Kidney (tissue), 22 donors: ENCODE results near the gene SMKR1. TPM values are rescaled to one million over a fixed set of nuclear protein-coding genes. Genes with fewer than 3 reads are reported as not detected.

ENCODE experiments used
- DNase-seq, 5 donors: peaks; one replicate each; pipeline ENCODE4 v3.0.0-alpha.2; 2013 to 2020
- FAIRE-seq: peaks from 2 replicates; lab custom pipeline; 2012; peaks lifted over from hg19 to GRCh38; lab: Jason Lieb, UNC
- H3K27ac ChIP-seq, 2 donors: one replicate each; pipeline ENCODE4 v1.7.0; 2013; ENCODE audit warnings: low read depth in 2 of 2, low read length in 2 of 2, inconsistent platforms in 1 of 2
- H3K27me3 ChIP-seq: one replicate; pipeline ENCODE4 v1.7.1; 2013; ENCODE audit warnings: low read length, inconsistent platforms; ENCODE audit not compliant: control insufficient read depth, insufficient read depth
- H3K36me3 ChIP-seq, 3 donors: one replicate each; pipeline versions ENCODE4 v1.7.0 to v1.7.1; 2013; ENCODE audit warnings: low read length in 3 of 3, control low read depth in 1 of 3, inconsistent platforms in 1 of 3; ENCODE audit not compliant: insufficient read depth in 3 of 3, control insufficient read depth in 2 of 3
- H3K4me1 ChIP-seq, 3 donors: one replicate each; pipeline versions ENCODE4 v1.7.0 to v1.7.1; 2013; ENCODE audit warnings: low read length in 3 of 3, inconsistent platforms in 1 of 3, low read depth in 1 of 3; ENCODE audit not compliant: control insufficient read depth in 2 of 3, insufficient read depth in 2 of 3
- H3K4me3 ChIP-seq, 3 donors: one replicate each; pipeline versions ENCODE4 v1.7.0 to v1.8.1; 2013; ENCODE audit warnings: low read length in 3 of 3, control low read depth in 1 of 3, inconsistent platforms in 1 of 3
- H3K9ac ChIP-seq, 3 donors: one replicate each; pipeline versions ENCODE4 v1.7.0 to v1.7.1; 2013; ENCODE audit warnings: low read length in 3 of 3, control low read depth in 1 of 3, inconsistent platforms in 1 of 3
- H3K9me3 ChIP-seq, 3 donors: one replicate each; pipeline versions ENCODE4 v1.7.0 to v1.7.1; 2013; ENCODE audit warnings: low read length in 3 of 3, control low read depth in 1 of 3, inconsistent platforms in 1 of 3; ENCODE audit not compliant: control insufficient read depth in 2 of 3, insufficient read depth in 1 of 3
- intact Hi-C: fragments of 100-400 bp; cut with DNase I; formaldehyde crosslinking; loops from one replicate; pipeline ENCODE4 v1.11.1; 2022
- long read RNA-seq, 10 donors: library from polyadenylated mRNA in 1 of 10; unstranded in 1 of 10; transcript quantifications; one replicate each; pipeline ENCODE4 v2.0.0 and lab custom pipeline, GENCODE V29; 2021 to 2026
- polyA plus RNA-seq: library from polyadenylated mRNA; stranded (reverse); fragments of 350-450 nt; fragmentation: Illumina TruSeq; extraction: RNeasy Lipid Tissue Mini Kit (QIAGEN cat#74804); gene quantifications from one replicate; pipeline ENCODE4 v1.2.3, GENCODE V29; 2014; ENCODE audit warnings: low read depth, low replicate concordance; ENCODE audit not compliant: insufficient read depth
- total RNA-seq: library from RNA; stranded (reverse); fragmentation: NEBNext Ultra II Directional; extraction: Animal tissue kit (Norgen Biotek cat#: 25700); gene quantifications from one replicate; pipeline ENCODE4 v1.2.1, GENCODE V29; 2021
- TF ChIP-seq, protein P1 (sequence below): IDR thresholded peaks from 3 replicates; pipeline ENCODE4 v1.5.1; 2012; ENCODE audit warnings: mild to moderate bottlenecking, moderate library complexity, borderline replicate concordance; ENCODE audit not compliant: insufficient read depth; ENCODE audit errors: extremely low read depth
- donor health status: control.
- donor health status: control.
- donor health status: control.
- donor health status: control.
- donor health status: control.
- donor health status: DM: yes; HTN: yes; CAD: no.
- donor health status: Normal renal cell carcinoma (clear cell type).

The SMKR1 gene
- total RNA-seq: 0.63 TPM
- 3.9 TPM for polyA plus RNA-seq
- long read RNA-seq, donor 1: 0 reads
- long read RNA-seq, donor 2, partial matches to known transcripts: 0 of 4 reads
- long read RNA-seq, donor 2, other reads (novel, unspliced or antisense): 0 of 4 reads
- long read RNA-seq, donor 3, partial matches to known transcripts: 0 of 4 reads
- long read RNA-seq, donor 3, other reads (novel, unspliced or antisense): 0 of 4 reads
- long read RNA-seq, donor 4: 0 reads
- long read RNA-seq, donor 5: 0 reads
- long read RNA-seq, donor 6, partial matches to known transcripts: 0 of 1 reads
- long read RNA-seq, donor 6, other reads (novel, unspliced or antisense): 0 of 1 reads
- long read RNA-seq, donor 7, partial matches to known transcripts: 0 of 3 reads
- long read RNA-seq, donor 7, other reads (novel, unspliced or antisense): 0 of 3 reads
- long read RNA-seq, donor 8, partial matches to known transcripts: 0 of 2 reads
- long read RNA-seq, donor 8, other reads (novel, unspliced or antisense): 0 of 2 reads
- long read RNA-seq, donor 9: 0 reads
- long read RNA-seq, donor 10, partial matches to known transcripts: 0 of 1 reads
- long read RNA-seq, donor 10, other reads (novel, unspliced or antisense): 0 of 1 reads

GRCh38 chr7:129501760-129502707 is at the start of gene SMKR1:
SMKR1 (plus strand) TSS chr7:129502531; CDS start chr7:129502825, 294 bp downstream.
- TF ChIP-seq, protein P1, sequence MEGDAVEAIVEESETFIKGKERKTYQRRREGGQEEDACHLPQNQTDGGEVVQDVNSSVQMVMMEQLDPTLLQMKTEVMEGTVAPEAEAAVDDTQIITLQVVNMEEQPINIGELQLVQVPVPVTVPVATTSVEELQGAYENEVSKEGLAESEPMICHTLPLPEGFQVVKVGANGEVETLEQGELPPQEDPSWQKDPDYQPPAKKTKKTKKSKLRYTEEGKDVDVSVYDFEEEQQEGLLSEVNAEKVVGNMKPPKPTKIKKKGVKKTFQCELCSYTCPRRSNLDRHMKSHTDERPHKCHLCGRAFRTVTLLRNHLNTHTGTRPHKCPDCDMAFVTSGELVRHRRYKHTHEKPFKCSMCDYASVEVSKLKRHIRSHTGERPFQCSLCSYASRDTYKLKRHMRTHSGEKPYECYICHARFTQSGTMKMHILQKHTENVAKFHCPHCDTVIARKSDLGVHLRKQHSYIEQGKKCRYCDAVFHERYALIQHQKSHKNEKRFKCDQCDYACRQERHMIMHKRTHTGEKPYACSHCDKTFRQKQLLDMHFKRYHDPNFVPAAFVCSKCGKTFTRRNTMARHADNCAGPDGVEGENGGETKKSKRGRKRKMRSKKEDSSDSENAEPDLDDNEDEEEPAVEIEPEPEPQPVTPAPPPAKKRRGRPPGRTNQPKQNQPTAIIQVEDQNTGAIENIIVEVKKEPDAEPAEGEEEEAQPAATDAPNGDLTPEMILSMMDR: no peak
- H3K9ac ChIP-seq: peak within 1 kb of the TSS in 2 of 3 donors; percentile 34 to 47
- DNase-seq (peak; percentile 74 to 96 (median 83)), FAIRE-seq (no peak)
- H3K9me3 ChIP-seq: no peaks in the 10 kb centered on the region
- intact Hi-C loops: no loop called here
- peak within 1 kb of the TSS; percentile 34 to 58 (median 57) for H3K4me3 ChIP-seq
- H3K4me1 ChIP-seq: peaks cover 0 to 10% (median 0%) of the 10 kb centered on the region in 3 donors
- H3K36me3 ChIP-seq: no peaks in the 10 kb centered on the region
- no peak within 1 kb of the TSS for H3K27ac ChIP-seq
- H3K27me3 ChIP-seq: no peaks in the 10 kb centered on the region

- intact Hi-C loops: no loop called here
- H3K27ac ChIP-seq: no peak overlapping the region
- no peak for FAIRE-seq
- DNase-seq: no peak
- H3K36me3 ChIP-seq: peaks cover 0 to 6% (median 0%) of the 10 kb centered on the region in 3 donors
- TF ChIP-seq, protein P1: no peak
- peaks cover 0 to 8% (median 0%) of the 10 kb centered on the region in 3 donors for H3K9me3 ChIP-seq
- no peaks in the 10 kb centered on the region for H3K4me1 ChIP-seq
- no peak overlapping the region for H3K4me3 ChIP-seq
- H3K27me3 ChIP-seq: no peaks in the 10 kb centered on the region
- no peak overlapping the region for H3K9ac ChIP-seq
These were observed 49.6 kb upstream of the SMKR1 start for GRCh38 chr7:129452589-129453231.

DNA sequence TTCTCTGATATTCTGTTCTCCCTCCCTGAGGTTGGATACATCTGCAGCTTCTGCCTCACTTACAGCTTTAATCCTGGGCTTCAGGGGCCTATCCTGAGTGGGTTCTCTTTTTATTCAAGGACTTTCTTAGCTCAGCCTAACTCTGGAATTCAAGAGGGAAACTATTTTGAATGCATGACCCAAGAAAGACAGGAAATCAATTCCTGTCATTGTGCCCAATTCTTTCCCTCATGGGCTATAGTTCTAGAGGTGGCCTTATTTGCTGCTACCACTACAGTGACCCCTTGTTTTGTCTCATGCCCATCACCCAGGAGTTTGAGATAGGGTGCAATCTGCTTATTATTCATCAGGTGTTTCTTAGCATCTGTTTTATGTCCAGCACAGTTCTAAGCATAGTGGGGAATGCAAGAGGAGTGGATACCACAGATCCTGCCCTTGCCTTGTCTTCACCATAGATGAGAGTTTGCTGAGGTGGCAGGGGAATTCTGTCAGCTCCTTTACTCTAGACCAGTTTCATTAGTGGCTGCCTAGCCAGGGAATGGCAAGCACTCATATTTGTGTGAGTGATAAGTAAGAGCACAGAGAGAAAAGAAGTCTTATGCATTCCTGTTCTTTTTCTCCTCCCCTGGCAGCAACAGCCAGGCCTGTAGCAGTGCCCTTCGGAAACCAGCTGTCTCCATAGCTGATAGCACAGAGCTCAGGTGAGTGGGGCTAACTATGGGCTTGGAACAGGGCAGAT is 48.7 kb upstream of the SMKR1 start:
- Histone ChIP-seq H3K9me3 (peaks cover 0 to 3% (median 0%) of the 10 kb centered on the region in 3 donors), H3K4me3 (no peak overlapping the region), H3K27me3 (no peaks in the 10 kb centered on the region), H3K4me1 (no peaks in the 10 kb centered on the region), H3K36me3 (peaks cover 0 to 7% (median 0%) of the 10 kb centered on the region in 3 donors), H3K9ac (no peak overlapping the region), H3K27ac (no peak overlapping the region)
- DNase-seq: no peak
- intact Hi-C loops: no loop called here
- FAIRE-seq: no peak
- TF ChIP-seq, protein P1: no peak
